Upper lobe of left lung (tissue), 4 donors: ENCODE measurements around the gene PYROXD2.

ENCODE experiments used
- CTCF ChIP-seq, 6 experiments: fragments of 450-650 bp in 4 of 6; fragments of 200-600 bp in 2 of 6; sonication (generic) in 2 of 6; IDR thresholded peaks; one replicate each; pipeline ENCODE4 v1.5.1; 2016 to 2019; ENCODE audit warnings: antibody characterized with exemption in 6 of 6
- EP300 ChIP-seq, 4 donors: sonication (generic); formaldehyde crosslinking; IDR thresholded peaks; one replicate each; pipeline ENCODE4 v1.5.1; 2017; ENCODE audit warnings: antibody characterized with exemption in 4 of 4, control low read depth in 2 of 4
- POLR2A ChIP-seq, 4 donors: fragments of 450-650 bp; IDR thresholded peaks; one replicate each; pipeline ENCODE4 v1.5.1; 2016 to 2017; ENCODE audit warnings: antibody characterized with exemption in 4 of 4, mild to moderate bottlenecking in 2 of 4
- POLR2AphosphoS5 ChIP-seq, 2 donors: sonication (generic); formaldehyde crosslinking; IDR thresholded peaks; one replicate each; pipeline ENCODE4 v1.5.1; 2017; ENCODE audit warnings: antibody characterized with exemption in 2 of 2

DNA sequence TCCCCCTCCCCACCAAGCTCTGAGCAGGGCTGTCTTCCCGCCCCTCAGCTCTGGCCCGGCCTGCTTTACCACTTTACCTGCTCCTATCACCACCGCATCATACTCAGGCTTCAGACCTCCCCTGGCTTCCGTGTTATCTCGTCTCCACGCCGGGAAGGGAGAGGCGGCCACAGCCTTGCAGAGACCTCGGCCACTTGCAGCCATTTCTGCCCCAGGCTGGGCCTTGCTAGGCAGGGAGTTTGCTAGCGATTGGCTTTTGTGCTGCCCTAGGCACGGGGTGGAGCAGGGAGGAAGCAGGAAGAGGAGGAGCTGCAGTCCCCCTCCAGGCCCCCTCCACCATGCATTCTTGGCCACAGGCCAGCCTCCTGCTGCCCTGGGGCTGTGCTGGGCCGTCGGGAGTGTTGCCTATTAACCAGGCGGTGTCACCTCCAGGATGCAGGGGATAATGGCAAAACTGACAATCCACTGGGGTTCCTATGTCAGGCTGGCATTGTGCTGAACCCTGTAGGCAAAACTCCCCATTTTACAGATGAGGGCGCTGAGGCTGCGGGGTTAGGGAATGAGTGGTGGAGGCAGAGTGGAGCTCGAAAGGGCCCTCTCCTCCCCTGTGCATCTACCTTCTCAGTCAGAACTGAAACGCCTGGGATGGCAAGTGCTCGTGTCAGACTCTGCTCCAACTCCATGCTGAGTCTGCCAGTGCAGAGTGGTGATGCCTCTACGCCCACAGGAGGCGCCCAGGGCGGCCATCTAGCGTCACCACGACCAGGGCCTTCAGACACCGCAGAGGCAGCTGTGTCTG lies at the start of gene PYROXD2:
- no peak for TF ChIP-seq CTCF (IDR thresholded peaks at IDR 0.05)
- TF ChIP-seq POLR2A (IDR thresholded peaks at IDR 0.05), result peak in 3 of 4 donors; percentile 30 to 75 (median 58)
- TF ChIP-seq EP300 (IDR thresholded peaks at IDR 0.05), result no peak
- peak; percentile 73 to 89 for TF ChIP-seq POLR2AphosphoS5 (IDR thresholded peaks at IDR 0.05)
